Measurements from ENCODE around the gene PILRA. TPM values are rescaled to one million over a fixed set of nuclear protein-coding genes. Genes with fewer than 3 reads are reported as not detected.
"Not testable (repeated sequence)": the region's sequence is repeated elsewhere in the genome, so short reads cannot be mapped to it uniquely, and the experiment has no call there.

PILRA gene
- total RNA-seq, 1 donor from 2014 or later, result 1.1 TPM

DNA sequence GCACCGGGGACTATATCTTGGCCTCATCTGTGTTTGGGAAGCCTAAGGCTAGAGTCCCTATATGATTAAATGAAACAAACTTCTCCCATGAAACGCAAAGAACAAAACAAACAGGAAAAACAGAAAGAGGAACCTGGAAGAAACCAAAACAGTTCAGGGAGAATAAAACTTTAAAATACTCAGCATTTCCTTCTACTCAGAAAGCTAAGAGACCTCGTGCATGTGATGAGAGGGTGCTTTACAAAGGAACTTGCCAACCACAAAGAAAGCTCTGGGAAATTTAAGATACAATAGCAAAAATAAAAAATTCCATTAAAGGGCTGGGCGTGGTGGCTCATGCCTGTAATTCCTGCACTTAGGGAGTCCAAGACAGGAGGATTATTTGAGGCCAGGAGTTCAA is 6.9 kb downstream of the PILRA start:
- no peak for DNase-seq

DNA sequence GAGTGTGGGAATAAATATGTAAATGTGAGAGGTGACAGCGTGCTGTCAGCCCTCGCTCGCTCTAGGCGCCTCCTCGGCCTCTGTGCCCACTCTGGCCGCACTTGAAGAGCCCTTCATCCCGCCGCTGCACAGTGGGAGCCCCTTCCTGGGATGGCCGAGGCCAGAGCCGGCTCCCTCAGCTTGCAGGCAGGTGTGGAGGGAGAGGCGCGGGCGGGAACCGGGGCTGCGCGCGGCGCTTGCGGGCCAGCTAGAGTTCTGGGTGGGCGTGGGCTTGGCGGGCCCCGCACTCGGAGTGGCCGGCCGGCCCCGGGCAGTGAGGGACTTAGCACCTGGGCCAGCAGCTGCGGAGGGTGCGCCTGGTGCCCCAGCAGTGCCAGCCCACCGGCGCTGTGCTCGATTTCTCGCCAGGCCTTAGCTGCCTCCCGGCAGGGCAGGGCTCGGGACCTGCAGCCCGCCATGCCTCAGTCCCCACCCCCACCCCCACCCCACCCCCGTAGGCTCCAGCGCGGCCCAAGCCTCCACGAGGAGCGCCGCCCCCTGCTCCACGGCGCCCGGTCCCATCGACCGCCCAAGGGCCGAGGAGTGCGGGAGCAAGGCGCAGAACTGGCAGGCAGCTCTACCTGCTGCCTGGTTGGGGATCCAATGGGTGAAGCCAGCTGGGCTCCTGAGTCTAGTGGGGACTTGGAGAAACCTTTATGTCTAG is 8.4 kb downstream of the PILRA start:
- DNase-seq, result not testable (repeated sequence)

DNA sequence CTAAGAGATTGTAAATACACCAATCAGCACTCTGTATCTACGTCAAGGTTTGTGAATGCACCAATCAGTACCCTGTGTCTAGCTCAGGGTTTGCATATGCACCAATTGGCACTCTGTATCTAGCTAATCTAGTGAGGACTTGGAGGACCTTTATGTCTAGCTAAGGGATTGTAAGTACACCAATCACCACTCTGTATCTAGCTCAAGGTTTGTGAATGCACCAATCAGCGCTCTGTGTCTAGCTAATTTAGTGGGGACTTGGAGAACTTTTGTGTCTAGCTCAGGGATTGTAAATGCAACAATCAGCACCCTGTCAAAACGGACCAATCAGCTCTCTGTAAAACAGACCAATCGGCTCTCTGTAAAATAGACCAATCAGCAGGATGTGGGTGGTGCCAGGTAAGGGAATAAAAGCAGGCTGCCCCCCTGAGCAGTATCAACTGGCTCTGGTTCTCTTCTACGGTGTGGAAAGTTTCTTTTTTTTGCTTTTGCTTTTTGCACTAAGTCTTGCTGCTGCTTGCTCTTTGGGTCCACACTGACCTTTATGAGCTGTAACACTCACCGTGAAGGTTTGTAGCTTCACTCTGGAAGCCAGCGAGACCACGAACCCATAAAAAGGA is 9.1 kb downstream of the PILRA start:
- not testable (repeated sequence) for DNase-seq

DNA sequence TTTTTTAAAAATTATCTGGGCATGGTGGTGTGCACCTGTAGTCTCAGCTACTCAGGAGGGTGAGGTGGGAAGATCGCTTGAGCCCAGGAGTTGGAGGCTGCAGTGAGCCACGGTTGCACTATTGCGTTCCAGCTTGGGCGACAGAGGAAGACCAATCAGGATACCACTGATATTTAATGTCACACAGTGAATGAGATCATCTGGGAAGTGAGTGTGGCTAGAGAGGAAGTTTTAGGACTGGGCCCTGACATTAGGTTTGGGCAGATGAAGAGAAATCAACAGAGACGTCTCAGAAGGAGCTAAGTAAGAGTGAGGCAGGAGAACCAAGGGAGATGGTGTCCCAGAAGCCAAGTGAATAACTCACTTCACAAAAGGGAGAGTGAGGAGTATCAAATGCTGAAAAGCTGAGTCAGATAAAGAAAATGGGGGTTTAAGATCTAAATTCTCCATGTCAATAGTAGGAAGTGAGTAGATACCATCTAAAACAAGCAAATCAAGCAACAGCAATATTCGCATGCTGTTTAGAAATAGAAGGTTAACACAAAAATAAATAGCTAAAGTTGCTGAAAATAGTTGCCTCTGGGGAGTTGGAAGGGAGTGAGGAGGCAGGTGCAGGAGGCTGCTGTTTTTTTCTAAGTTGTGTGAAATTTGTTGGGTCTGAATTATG is 11.5 kb downstream of the PILRA start:
- no peak for DNase-seq

DNA sequence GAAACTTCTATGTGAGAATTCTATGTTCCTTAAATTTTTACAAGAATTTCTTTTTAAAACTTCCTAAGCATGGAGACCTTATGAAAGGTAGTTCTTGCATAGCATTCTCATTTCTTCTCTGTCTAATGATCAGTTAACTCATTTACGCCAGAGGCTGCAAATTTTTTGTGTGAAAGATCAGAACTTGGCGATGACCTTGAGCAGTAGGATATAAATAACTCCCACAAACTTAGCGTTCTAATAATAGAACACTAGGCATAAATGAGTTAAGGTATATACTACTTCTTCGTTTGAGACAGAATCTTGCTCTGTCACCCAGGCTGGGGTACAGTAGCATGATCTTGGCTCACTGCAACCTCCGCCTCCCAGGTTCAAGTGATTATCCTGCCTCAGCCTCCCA is 13.7 kb downstream of the PILRA start:
- DNase-seq, result no peak

DNA sequence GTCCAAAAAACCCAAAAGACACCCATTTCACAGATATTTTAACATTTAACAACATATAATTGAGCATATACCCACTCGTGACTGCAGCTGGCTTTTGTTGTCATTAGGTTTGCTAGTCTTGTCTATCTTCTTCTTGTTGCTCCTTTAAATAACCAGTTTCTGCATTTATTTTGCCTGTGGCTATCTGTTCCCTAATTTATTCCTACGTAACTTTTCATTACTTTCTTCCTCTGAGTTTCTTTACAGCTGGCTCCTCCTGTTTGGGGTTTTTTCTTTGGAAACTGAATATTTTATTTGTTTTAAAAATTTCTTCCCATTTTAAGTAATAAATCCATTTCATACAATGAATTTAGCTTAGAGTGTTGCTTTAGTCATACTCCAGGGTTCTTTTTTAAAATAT is 14.4 kb downstream of the PILRA start:
- no peak for DNase-seq

DNA sequence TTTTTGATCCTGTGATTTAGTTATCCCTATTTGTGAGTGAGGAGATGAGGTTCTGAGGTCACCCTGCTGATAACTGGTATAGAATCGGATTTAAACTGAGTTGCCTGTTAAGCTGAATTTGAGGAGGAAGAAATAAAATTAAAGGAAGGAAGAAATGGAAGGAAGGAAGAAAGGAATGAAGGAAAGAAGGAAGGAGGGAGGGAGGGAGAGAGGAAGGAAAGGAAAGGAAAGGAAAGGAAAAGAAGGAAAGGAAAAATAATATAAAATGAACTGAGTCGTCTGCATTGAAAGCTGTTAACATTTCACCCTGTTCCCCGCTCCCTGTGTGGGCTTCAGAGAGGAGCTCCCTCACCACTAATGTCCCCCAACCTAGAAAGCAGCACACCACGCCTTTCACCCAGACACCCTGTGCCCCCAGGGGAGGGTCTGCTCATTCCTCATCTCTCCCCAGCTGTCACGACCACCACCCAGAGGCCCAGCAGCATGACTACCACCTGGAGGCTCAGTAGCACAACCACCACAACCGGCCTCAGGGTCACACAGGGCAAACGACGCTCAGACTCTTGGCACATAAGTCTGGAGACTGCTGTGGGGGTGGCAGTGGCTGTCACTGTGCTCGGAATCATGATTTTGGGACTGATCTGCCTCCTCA is 16.3 kb downstream of the PILRA start:
- DNase-seq, result no peak

DNA sequence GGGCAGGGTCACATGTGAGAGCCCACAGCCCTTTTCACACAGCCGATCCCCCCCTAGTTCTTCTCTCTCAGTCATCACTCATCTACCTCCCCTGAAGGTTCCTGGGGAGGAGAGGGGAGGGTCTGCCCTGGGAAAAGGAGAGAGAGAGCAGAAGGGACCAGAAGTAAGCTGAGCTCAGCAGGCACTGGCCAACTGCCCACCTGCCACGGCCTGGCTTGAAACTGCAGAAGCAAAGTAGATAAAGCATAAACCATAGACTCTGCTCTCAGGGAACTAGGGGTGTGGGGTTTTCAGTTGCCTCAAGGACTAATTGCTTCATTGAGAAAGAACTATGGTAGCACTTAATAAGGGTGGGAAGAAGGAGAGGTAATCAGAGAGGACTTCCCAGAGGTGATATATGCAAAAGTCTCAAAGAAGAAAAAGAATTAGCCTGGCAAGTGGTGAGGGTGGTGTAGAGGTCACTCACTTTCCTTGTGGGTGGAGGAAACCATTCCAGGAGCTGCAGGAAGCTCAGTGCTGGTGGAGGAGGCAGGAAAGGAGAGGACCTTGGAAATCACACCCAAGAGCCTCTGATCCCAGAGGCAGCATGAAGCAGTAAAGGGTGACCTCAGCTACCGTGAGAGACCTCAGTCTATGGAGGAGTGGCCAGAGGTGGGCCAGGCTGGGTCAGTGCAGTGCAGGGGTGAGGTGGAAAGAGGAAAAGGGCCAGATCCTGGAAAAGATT is 17.2 kb downstream of the PILRA start:
- DNase-seq, result no peak

DNA sequence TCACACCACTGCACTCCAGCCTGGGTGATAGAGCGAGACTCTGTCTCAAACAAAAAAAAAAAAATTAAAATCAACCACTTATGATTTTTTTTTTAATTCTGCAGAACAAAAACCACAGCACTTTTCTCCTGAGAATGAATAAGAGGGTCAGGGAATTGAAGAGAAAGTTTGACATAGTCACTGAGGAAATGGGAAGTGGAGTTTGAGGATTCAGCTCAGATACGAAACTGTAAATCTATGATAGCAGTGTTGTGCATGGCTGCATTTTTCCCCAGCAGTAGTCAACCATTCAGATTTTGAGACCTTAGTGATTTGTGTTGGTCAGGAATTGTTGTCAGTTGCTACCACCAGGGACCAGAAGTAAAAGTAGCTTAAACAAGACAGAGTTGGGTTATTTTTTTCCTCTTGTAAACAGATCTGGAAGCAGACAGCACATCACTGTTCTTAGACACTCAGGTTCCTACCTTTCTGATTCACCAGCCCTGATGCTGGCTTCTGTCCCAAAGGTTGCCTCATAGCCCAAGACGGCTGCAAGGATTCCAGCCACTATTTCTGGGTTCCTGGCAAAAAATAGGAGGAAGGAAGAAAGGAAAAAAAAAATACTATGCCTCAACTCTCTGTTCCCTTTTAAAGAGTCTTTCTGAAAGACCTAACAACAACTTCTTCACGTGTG is 20.1 kb downstream of the PILRA start:
- DNase-seq, result no peak

DNA sequence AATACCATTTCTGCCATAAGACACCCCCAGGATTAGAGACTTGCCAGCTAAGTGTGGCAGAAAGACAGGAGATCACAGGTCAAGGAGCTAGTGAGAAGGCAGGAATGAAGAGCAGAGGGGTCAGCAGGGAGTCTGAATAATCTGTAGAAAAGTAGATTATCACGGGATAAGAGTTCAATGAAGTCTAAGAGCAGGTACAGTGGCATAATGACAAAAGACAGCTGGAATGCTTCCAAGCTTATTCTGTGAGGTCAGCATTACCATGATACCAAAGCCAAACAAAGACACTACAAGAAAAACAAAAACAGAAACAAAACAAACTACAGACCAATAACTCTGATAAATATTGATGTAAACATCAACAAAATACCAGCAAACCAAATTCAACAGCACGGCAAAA is 20.8 kb downstream of the PILRA start:
- no peak for DNase-seq

DNA sequence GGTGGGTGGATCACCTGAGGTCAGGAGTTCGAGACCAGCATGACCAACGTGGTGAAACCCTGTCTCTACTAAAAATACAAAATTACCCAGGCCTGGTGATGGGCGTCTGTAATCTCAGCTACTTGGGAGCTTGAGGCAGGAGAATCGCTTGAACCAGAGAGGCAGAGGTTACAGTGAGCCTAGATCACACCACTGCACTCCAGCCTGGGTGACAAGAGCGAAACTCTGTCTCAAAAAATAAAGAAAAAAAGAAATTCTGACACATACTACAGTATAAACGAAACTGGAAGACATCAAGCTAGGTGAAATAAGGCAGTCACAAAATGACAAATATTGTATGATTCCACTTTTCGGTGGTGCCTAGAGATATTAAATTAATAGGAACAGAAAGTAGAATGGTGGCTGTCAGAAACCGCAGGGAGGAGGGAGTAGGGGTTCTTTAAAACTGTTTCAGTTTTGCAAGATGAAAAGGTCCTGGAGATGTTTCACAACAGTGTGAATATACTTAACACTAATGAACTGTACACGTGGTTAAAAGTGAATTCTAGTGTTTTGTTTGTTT is 23.2 kb downstream of the PILRA start:
- no peak for DNase-seq

DNA sequence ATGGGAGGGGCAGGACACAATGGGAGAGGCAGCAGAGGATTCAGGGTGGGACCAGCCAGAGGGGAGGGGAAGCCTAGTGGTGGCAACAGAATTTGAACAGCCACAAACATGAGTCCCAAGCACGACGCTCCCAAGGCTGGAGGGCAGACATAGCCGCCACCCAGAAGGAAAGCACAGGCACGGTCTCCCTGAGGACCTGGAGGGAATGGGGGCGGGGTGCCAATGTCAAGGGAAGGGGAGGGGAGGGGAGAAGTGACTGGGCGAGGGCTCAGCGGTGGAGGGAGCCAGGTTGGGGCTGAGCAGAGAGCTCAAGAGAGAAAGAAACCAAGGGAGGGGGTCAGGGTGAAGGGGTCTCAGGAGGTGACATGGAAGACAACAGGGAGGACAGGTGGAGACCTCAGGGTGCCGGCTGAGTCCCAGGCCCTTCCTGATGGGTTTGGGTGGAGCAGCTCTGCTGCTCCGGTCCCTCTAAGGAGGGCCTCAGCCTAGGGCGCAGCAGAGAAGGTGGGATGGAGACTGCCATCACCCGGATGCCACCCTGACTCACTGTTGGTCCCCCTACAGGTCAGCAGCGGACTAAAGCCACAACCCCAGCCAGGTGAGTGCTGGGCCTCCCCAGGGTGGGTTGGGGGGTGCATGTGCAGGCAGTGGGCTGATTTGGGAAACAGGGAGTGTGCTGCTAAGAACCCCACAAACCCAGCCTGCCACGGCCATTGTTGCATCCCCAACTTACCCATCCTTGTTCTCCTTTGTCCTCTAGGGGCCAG is 24.2 kb downstream of the PILRA start:
- no peak for DNase-seq

DNA sequence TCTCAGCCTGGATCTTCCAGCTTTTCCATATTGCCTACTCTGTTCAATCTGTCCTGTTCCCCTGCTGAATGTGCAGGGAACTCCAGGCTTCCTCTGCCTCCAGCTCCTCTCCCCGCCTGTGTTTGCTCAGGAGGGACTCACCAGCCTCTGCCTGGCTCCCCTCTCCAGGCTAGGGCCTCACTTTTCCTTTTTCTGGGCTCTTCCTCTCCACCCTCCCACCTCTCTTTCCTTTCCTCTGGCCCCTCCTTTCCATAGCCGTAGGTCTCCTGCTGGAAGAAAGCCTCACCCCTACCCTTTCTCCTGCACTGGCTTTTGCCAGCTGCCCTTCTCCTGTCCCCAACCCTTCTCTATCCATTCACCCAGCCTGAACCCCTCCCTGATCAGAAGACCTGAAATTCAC is 25.0 kb downstream of the PILRA start:
- DNase-seq, result no peak

DNA sequence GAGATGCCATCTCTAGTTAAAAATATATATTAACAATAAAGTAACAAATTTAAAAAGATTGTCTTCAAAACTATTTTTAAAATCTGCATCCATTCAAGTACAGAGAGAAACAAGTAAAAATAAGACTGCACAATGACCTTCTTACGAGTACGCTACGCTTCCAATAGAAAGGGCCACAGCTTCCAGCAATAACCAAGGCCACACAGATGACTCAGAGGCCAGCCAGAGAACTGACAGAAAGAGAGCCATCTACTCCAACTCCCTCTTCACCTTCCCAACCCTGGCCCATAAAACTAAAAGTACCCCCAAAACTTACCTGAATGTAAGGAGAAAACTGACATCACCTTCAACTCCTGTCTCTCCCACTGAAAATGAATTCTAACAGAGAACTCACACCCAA is 26.8 kb downstream of the PILRA start:
- DNase-seq, result no peak

DNA sequence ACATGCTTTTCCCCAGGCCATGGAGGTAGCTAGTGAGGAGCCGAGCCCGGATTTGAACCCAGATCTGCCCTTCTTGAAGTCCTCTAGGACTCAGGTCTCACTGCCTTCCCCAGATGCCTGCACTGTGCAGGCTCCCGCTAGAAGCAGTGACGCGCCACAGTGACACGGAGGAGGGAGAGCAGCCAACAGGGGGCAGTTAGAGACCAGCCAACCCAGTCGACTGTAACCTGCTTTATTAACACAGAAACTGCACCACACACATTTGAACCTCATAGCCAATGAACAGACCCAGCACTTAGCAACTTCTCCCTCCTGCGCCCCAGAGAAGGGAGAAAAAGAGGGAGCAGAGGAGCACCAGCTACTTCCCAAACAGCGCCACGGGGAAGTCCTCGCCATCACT is 27.4 kb downstream of the PILRA start:
- no peak for DNase-seq

DNA sequence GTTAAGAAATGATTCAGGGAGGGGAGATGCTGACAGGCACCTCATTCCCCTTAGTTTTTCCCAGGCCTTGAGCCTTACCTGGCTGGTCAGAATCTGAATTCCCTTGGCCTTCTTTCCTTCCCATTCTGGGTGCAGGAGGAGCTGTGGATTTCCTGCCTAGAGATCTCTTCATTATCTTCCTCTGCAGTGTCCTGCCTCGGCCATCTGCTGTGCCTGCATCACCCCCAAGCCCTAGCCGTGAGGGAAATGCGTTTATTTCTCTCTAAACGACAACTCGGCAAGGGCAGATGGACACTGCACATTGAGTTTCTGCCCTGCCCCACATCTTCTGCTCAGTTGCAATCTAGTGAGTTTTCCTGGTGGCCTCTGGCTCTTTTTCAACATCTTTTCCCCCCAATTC is 28.5 kb downstream of the PILRA start:
- no peak for DNase-seq

DNA sequence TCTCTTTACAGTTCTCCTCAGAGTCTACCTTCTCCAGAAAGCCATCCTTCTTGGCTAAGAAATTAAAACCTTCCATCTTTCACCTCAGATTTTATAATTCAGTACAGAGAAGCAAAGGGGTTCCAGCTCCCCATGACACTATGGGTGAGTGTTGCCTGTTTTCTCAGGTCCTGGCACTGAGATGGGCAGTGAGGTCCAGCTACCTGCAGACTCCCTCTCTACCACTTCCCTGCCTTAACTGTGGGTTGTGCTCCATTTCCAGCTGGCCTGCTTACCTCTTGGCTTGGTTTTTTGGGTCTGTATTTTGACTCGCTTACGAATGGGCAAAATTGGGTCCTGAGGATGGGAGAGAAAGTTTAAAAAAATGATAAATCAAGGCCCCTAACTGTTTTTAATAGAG is 29.0 kb downstream of the PILRA start:
- no peak for DNase-seq

DNA sequence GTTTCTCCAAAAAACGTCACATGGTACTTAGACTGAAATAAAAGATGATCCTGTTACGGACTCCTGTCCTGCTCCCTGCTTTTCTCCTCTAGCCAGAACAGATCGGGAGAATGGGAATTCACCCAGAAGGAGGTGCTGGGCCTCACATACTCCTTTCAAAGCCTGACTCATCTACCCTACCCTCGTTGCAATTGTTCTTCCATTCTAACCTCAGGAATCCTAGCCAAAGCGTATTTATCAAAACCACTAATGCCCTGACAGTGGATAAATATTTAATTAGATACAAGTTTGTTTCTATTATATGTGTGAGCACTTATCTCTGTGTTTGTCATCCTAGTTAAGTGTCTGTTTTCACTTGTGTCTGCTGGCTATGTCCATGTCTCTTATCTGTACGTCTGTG is 33.5 kb downstream of the PILRA start:
- DNase-seq, result no peak

DNA sequence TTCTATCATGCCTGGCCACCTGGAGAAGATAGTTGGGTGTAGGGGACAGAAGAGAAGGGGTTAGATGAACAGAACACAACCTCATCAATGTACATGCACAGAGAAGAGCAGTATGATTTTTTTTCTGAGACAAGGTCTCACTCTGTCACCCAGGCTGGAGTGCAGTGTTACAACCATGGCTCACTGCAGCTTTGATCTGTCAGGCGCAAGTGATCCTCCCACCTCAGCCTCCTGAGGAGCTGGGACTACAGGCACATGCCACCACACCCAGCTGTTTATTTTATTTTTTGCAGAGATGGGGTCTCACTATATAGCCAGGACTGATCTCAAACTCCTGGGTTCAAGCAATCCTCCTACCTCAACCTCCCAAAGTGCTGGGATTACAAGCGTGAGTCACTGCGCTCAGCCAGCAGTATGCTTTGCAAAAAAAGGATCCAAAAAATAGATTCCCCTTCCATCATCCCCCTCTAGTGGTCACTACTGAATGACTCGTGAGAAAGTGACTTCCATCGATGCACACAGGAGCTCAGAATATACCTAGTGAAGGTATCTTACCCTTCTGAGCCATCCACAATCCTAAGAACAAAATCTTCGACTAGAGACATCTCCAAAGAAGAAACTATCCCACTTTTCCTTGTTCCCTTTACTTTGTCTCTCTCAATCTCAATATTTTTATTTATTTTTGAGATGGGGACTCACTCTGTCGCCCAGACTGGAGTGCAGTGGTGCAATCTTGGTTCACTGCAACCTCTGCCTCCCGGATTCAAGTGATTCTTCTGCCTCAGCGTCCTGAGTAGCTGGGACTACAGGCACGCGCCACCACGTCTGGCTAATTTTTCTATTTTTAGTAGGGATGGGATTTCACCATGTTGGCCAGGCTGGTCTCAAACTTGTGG is 34.2 kb downstream of the PILRA start:
- no peak for DNase-seq

DNA sequence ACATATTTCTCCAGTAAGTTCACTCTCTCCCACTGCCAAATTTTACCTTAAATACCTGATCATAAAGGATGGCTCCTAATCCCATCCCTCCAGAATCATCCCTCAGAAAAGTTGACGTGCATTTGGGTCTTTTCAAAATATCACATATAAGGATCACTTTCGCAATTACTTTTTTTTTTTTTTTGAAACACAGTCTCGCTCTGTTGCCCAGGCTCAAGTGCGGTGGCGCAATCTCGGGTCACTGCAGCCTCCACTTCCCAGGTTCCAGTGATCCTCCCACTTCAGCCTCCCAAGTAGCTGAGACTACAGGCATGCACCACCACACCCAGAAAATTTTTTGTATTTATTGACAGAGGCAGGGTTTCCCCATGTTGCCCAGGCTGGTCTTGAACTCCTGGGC is 37.8 kb downstream of the PILRA start:
- no peak for DNase-seq
